Measurements from ENCODE around the gene CDH4. TPM values are rescaled to one million over a fixed set of nuclear protein-coding genes. Genes with fewer than 3 reads are reported as not detected.

The CDH4 gene
- total and polyA plus RNA-seq, 9 of the 15 experiments (the other 6 are each of a cell fraction or from before 2014, with no cell fraction given) = 0.04 TPM; not detected in 8

- no peaks in the 10 kb centered on the region for H3K9me1 ChIP-seq (ENCODE audit: control insufficient read depth, insufficient read depth, low read length)
- no peak for TF ChIP-seq ZNF77 (CRISPR knock-in tag; IDR thresholded peaks at IDR 0.05)
- no peak for TF ChIP-seq RFX7 (CRISPR knock-in tag; IDR thresholded peaks at IDR 0.05)
- TF ChIP-seq ATF1 (CRISPR knock-in tag; IDR thresholded peaks at IDR 0.05) = no peak
- TF ChIP-seq ATF1 (tag; IDR thresholded peaks at IDR 0.05) = no peak
- TF ChIP-seq NEUROD1 (IDR thresholded peaks at IDR 0.05; ENCODE audit: borderline replicate concordance, low read depth, low read length, partially characterized antibody) = no peak
- TF ChIP-seq ETS2 (tag; IDR thresholded peaks at IDR 0.05; ENCODE audit: borderline replicate concordance, poor library complexity, severe bottlenecking) = no peak
- no peak for TF ChIP-seq AFF4 (CRISPR knock-in tag; IDR thresholded peaks at IDR 0.05)
- no peak overlapping the region for H3K9ac ChIP-seq (ENCODE audit: insufficient read depth in 1 of 2, low read depth in 2 of 2, low read length in 2 of 2)
- no peak overlapping the region for H3K4me3 ChIP-seq
- H2AFZ ChIP-seq (ENCODE audit: low read depth, low read length) = no peak overlapping the region
- DNase-seq (ENCODE audit: extremely low read depth in 1 of 4, low spot score in 3 of 4) (no peak), FAIRE-seq (no peak), ATAC-seq (no peak)
- no peaks in the 10 kb centered on the region for H3K9me3 ChIP-seq (replicated peaks; ENCODE audit: control insufficient read depth, insufficient read depth, low read depth, low read length)
- WGBS (ENCODE audit: insufficient coverage, low coverage, missing lambda C conversion rate) = under 1% methylated on average over 25 of the region's 25 CpGs
- POLR2A ChIA-PET = interaction anchor here (0.6 to 0.7 kb wide), 2 partner anchors 335 to 801 kb away, joined by 3 read pairs; no protein-coding TSS in a partner anchor
- BruUV-seq (replicated peaks) = no TSS peak
- no peaks in the 10 kb centered on the region for H3K79me2 ChIP-seq (ENCODE audit: control insufficient read depth, insufficient read depth, low read length)
- H4K20me1 ChIP-seq (replicated peaks; ENCODE audit: control insufficient read depth, insufficient read depth, low read length) = no peaks in the 10 kb centered on the region; the same call in none of the 2 replicates
- intact Hi-C loops (cut with micrococcal nuclease) (no loop called here), in situ Hi-C loops (cut with MboI) (no loop called here)
- no peak overlapping the region for H3K4me2 ChIP-seq (ENCODE audit: insufficient read depth, low read length)
- H3K36me3 ChIP-seq (ENCODE audit: control insufficient read depth, insufficient read depth, low read length) = no peaks in the 10 kb centered on the region
- H3K27me3 ChIP-seq (ENCODE audit: control insufficient read depth in 2 of 2, insufficient read depth in 2 of 2, low read length in 2 of 2) = peaks cover 13 to 62% of the 10 kb centered on the region in 2 experiments; a peak in 4 of 5 replicates
- H3K4me1 ChIP-seq (replicated peaks in 1 of 2; ENCODE audit: control insufficient read depth in 2 of 2, insufficient read depth in 2 of 2, low read length in 2 of 2) = no peaks in the 10 kb centered on the region
- no peak overlapping the region for H3K27ac ChIP-seq (ENCODE audit: extremely low read depth, low read depth, low read length)
- CTCF ChIA-PET (ENCODE audit: low intra/inter-chr PET ratio) = no interaction called here
These were observed 377.7 kb downstream of the CDH4 start for GRCh38 chr20:61629602-61630390.
